HUES48 (cell line): Measurements from ENCODE around the gene LRRC37A2.
"Not testable (repeated sequence)": the region's sequence is repeated elsewhere in the genome, so short reads cannot be mapped to it uniquely, and the experiment has no call there.

Source experiments
- H3K27ac ChIP-seq: one replicate; pipeline ENCODE4 v1.7.0; 2013; ENCODE audit warnings: low read depth, low read length, inconsistent platforms
- H3K27me3 ChIP-seq: 2 replicates; pipeline ENCODE4 v1.6.1; 2013; ENCODE audit warnings: mild to moderate bottlenecking, low read length; ENCODE audit not compliant: control insufficient read depth, insufficient read depth
- H3K36me3 ChIP-seq: 2 replicates; pipeline ENCODE4 v1.6.1; 2013; ENCODE audit warnings: low read length; ENCODE audit not compliant: control insufficient read depth, insufficient read depth
- H3K4me1 ChIP-seq: 2 replicates; pipeline ENCODE4 v1.6.1; 2013; ENCODE audit warnings: mild to moderate bottlenecking, low read length; ENCODE audit not compliant: control insufficient read depth, insufficient read depth
- H3K4me3 ChIP-seq: 2 replicates; pipeline ENCODE4 v1.5.1; 2013; ENCODE audit warnings: mild to moderate bottlenecking, low read depth, low read length
- H3K9ac ChIP-seq: 2 replicates; pipeline ENCODE4 v1.6.1; 2013; ENCODE audit warnings: mild to moderate bottlenecking, low read depth, low read length, moderate library complexity
- H3K9me3 ChIP-seq: 2 replicates; pipeline ENCODE4 v1.6.1; 2013; ENCODE audit warnings: low read length; ENCODE audit not compliant: control insufficient read depth, insufficient read depth

Gene LRRC37A2

DNA sequence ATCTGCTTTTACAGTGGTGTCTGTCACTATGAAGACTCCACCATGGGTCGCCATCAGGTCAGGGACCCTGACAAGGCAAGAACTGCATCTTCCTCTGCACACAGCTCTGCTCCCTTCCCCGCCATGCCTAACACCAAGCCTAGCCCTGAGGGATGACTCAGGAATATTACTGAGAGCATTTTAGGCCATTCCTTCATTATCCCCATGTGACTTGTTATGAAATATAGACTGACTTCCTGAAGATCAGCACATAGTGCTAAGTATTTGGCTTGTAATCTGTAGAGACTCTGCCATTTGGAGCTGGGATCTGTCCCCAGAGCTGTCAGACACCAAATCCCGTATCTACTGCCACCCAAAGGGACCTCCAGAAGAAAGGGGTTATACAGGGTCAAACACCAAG, 47.8 kb downstream of the LRRC37A2 start:
- H3K27me3 ChIP-seq, H3K9ac ChIP-seq, H3K9me3 ChIP-seq, H3K36me3 ChIP-seq, H3K4me3 ChIP-seq, H3K27ac ChIP-seq, H3K4me1 ChIP-seq: not testable (repeated sequence)

DNA sequence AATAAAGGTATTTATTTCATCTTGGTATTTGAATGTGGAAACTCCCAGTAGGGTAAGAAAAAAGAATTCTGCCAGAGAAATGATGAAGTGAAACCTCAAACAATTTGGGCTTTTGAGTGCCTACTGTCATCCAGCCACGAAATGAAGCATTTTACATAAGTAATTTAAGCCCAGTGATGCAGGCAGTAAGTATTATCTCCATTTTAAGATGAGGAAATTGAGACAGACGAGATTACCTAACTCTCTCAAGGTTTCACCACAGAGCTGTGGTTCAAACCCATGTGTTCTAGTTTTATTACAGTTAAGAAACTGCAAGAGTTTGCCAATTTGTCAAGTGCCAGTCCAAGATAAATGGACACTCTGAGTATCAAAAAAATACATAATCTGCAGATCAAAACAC, 54.0 kb downstream of the LRRC37A2 start:
- H3K9ac ChIP-seq, H3K36me3 ChIP-seq, H3K4me1 ChIP-seq, H3K4me3 ChIP-seq, H3K27me3 ChIP-seq, H3K27ac ChIP-seq, H3K9me3 ChIP-seq: not testable (repeated sequence)

DNA sequence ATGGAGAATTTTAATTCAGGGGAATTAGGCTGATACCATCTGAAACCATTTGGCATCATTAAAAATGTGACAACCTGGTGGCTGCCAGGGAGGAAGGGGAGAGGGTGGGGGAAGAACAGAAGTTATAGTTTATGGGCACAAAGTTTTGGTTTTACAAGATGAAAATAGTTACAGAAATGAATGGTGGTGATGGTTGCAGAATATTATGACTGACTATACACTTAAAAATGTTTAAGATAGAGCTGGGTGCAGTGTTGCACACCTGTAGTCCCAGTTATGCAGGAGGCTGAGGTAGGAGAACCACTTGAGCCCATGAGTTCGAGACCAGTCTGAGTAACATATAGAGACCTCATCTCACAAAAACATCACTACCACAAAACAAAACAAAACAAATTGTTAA, 54.7 kb downstream of the LRRC37A2 start:
- H3K27me3 ChIP-seq, H3K4me1 ChIP-seq, H3K36me3 ChIP-seq, H3K9me3 ChIP-seq, H3K9ac ChIP-seq, H3K27ac ChIP-seq, H3K4me3 ChIP-seq: not testable (repeated sequence)

DNA sequence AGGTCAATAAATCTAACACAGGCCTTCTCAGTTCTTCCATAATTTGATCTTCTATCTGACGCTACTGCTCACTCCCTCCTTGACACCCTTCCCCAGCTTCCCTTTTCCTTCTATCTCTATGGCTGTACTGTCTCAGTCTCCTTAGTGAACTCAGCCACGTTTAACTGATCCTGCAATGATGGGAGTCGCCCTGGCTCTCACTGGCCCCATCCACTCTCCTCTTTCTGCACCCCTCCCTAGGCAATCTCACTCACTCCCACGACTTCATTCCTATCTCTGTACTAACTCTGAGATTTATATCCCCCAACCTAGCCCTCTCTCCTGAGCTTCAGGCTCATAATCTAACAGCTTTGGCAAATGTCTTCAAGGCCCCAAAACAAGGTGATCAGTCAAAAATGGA, 59.5 kb downstream of the LRRC37A2 start:
- not testable (repeated sequence) for H3K36me3 ChIP-seq, H3K27me3 ChIP-seq, H3K9ac ChIP-seq, H3K4me3 ChIP-seq, H3K9me3 ChIP-seq, H3K4me1 ChIP-seq, H3K27ac ChIP-seq

DNA sequence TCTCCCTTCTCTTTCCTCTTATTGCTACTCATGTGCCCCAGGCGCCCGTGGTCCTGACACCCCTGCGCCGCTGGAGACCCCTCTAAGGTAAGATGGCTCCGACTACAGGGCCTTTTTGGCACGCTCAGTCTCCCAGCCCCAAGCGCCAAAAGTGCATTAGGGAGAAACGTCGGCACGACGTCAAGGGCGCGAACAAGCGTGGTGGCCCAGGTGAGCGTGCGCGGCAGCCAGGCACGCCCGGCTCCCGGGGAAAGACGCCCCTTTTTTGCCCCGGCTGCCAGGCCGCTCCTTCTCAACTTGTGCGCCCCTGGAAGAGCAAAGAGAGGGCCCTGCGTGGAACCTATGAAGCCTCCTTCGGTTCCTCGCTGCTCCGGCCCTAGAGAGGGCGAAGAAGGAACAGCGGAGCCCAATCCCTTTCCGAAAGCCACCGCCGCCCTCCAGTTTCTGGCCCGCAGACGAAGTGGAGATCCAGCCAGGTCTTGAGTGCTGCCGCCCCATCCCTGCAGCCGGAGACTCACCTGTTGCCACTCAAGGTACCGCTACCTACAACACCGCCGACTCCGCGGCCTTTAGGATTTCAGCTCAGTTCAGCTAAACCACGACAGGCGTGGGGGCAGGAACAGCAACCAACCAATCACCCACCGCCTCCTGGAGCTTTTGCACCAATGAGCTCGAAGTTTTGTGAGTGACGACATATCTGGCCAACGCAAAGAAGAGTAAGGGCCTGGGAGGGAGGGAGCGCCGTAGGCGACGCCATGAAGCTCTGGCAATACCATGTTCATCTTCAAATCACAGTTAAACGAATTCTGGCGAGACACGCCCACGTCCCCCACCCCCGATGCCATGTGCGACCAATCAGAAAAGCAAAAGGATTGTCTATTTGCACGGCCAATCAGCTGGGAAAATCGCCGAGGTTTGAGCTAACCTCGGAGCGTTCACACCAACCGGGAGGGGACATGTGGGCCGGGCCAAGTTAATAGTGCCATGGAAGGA, 67.1 kb downstream of the LRRC37A2 start, which contains the start of gene ARL17A:
Gene ARL17A, minus strand, starts transcription at position 609 of the 993 bp plus-strand sequence. CDS start 3,369 bp downstream, outside the sequence.
- H3K9ac ChIP-seq, H3K27ac ChIP-seq, H3K36me3 ChIP-seq, H3K4me1 ChIP-seq, H3K9me3 ChIP-seq, H3K27me3 ChIP-seq, H3K4me3 ChIP-seq: not testable (repeated sequence)

DNA sequence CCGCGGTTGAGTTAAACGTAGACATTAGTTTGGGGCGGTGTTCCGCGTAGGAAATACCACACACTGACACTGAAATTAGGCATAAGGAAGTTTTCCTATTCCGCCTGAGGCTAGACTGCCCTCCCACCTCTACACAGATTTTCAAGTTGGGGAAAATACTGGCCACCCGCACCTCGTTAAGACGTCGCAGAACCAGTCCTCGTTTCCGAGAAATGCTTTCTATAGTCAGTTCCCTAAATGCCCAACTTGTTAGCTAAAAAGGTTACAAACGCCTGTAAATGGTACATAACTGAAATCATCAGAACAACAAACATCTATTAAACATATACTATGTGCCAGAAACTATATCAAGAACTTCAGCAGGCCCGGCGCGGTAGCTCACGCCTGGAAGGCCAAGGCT, 67.8 kb downstream of the LRRC37A2 start:
- not testable (repeated sequence) for H3K9me3 ChIP-seq, H3K36me3 ChIP-seq, H3K27me3 ChIP-seq, H3K27ac ChIP-seq, H3K4me1 ChIP-seq, H3K9ac ChIP-seq, H3K4me3 ChIP-seq

DNA sequence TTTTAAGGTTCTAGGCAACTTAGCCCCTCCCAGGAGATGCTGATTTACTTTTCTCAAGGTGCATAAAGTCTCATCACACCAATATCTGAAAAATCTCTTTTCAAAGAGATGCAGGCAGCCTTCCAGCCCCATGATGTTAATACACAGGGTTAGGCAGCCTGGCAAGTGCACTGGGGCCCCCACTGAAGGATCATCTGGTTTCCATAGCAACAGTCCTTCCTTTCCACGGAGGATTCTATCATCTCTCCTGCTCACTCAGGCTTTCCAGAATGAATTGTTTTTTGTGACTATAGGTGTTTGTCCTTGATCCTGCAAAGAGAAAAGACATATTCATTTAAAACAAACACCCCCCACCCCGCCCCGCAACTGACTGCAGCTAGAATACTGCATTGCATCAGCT, 73.2 kb downstream of the LRRC37A2 start:
- not testable (repeated sequence) for H3K4me3 ChIP-seq, H3K9me3 ChIP-seq, H3K36me3 ChIP-seq, H3K27ac ChIP-seq, H3K4me1 ChIP-seq, H3K27me3 ChIP-seq, H3K9ac ChIP-seq

DNA sequence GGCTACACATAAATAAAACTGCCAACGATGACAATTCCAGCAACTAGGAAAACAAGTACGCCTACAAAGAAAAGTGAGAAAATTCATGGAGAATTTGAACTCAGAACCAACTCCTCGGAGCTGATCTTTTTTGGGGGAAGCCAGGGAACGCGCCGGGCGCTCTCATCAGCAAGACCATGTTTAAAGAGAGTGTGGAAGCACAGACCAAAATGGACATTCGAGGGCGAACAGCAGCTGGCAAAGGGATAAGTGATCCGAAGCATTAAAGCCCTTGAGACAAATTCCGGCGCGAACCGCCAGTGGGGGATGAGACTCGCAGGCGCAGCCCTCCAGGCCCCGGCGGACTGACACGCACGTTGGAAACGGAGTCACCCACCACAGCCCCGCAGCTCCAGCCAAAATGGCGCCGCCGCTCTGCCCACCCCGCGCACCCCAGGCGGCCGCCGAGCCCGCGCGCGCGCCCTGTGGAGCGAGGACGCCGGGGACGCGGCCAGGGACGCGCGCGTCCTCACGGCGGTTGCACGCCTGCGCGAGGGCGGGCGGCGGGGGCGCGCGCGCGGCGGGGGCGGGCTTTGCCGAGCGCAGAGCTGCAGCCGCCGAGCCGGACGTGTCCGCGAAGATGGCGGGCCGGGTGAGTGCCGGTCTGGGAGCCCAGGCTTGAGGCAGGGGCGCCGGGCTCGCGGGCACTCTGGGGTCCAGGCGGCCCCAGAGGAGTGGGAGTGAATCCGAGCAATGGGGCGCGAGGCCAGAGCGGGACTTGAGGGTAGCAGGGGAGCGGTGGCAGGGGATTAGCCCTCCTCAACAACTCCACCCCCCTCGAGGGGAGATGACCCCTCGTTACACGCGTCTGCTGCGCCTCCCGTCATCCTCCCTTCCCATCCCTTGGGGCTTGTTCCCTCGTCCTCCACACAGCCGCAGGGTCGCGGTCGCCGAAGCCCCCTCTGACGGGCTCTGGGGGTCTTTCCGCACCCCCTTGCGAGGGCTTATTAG, 78.2 kb downstream of the LRRC37A2 start, which contains the start of gene NSF:
Gene NSF, plus strand, starts transcription at position 513 of the 990 bp plus-strand sequence. Its CDS starts 107 bp downstream, at position 620.
- H3K9me3 ChIP-seq, H3K27me3 ChIP-seq, H3K4me3 ChIP-seq, H3K9ac ChIP-seq, H3K36me3 ChIP-seq, H3K27ac ChIP-seq, H3K4me1 ChIP-seq: not testable (repeated sequence)

DNA sequence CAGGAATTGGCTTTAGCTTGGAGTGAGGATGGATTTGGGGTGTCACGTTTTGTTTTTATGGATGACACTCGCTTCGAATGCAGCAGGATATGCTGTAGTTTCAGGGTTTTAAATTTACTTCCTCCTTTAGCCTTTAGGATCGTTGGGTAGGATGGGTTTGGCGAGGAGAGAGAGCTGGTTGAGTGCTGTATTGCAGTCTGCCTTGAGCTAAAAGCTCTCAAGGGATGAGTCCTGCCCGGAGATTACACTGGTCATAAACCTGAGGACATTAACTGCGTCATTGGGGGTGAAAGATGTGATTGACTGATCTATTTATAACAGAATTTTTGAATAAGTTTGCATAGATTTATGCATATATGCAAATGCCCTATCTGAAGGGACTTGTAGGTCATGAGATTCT, 79.1 kb downstream of the LRRC37A2 start:
- not testable (repeated sequence) for H3K9ac ChIP-seq, H3K36me3 ChIP-seq, H3K4me1 ChIP-seq, H3K9me3 ChIP-seq, H3K4me3 ChIP-seq, H3K27me3 ChIP-seq, H3K27ac ChIP-seq

DNA sequence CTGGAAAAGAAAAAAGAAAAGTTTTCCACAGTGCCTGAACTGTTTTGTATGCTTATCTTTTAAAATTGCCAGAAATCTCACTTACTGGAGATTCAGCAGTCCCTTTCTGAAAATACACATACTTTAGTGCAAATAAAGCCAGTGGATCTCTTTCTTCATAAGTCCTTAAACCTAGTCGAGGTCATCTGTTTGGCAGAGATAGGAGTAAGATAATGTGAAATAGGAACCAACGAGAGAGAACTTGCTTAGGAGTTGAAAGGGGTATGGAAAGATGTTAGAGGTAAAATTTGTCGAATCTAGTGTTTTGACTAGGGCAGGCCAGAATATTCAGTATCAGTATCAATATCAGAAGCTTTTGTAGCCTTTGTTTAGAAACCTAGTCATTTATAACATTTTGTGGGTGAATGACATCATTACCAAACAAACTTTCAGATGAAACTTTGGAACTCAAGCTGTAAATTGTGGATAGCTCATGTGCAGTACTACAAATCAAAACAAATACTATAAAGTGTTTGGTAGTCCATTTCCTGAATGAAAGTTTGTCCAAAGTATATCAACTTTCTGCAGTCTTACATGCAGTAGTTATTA, 86.2 kb downstream of the LRRC37A2 start:
- not testable (repeated sequence) for H3K4me1 ChIP-seq, H3K27ac ChIP-seq, H3K27me3 ChIP-seq, H3K9me3 ChIP-seq, H3K9ac ChIP-seq, H3K4me3 ChIP-seq, H3K36me3 ChIP-seq
